CD4-positive, alpha-beta T cell treated with Interleukin-15 for 4 hours (primary cell): ENCODE results near the gene CMTM1.
"Not testable (repeated sequence)": the region's sequence is repeated elsewhere in the genome, so short reads cannot be mapped to it uniquely, and the experiment has no call there.

Source experiments
- DNase-seq: peaks from one replicate; pipeline ENCODE4 v3.0.0-alpha.2; 2020; ENCODE audit warnings: low spot score

The CMTM1 gene

GRCh38 chr16:66562986-66563385, 3.3 kb upstream of the CMTM1 start:
- DNase-seq: no peak

DNA sequence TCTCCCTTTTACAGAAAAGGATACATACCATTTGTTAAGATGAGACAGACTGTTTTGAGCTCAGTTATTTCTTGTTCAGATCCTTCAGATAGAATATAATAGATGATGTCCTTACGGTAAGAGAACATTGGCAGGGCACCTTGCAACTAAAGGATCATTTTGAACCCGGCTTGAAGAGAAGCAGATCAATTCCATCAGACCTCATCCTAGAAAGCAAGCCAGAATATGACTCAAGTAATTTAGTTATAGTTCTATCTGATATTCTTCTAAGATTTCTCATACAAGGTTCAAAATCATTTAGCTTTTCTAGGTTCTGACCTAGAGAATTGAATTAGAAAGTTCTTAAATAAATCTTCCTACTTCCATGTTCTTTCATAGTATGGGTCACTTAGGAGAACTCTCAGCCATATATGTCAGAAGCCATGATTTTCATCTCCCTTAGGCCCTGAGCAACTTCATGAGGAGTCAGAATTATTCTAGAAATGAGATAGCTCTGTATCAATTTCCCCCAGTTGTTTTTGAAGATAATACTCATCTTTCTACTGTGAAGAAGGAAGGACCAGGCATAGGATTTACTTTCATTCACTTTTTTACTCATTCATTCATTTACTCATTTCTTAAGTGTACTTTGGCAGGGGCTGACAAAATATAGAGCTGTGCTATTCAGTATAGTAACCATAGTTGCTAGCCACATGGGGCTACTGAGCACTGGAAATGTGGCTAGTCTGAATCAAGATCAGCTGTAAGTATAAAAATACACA, 2.5 kb upstream of the CMTM1 start:
- DNase-seq: no peak

- DNase-seq: not testable (repeated sequence)
Observed at GRCh38 chr16:66567270-66567669, 1.0 kb downstream of the CMTM1 start.

- no peak for DNase-seq
Observed at GRCh38 chr16:66568355-66568754, 2.1 kb downstream of the CMTM1 start.

- DNase-seq: no peak
Observed at GRCh38 chr16:66569131-66569530, 2.9 kb downstream of the CMTM1 start.

DNA sequence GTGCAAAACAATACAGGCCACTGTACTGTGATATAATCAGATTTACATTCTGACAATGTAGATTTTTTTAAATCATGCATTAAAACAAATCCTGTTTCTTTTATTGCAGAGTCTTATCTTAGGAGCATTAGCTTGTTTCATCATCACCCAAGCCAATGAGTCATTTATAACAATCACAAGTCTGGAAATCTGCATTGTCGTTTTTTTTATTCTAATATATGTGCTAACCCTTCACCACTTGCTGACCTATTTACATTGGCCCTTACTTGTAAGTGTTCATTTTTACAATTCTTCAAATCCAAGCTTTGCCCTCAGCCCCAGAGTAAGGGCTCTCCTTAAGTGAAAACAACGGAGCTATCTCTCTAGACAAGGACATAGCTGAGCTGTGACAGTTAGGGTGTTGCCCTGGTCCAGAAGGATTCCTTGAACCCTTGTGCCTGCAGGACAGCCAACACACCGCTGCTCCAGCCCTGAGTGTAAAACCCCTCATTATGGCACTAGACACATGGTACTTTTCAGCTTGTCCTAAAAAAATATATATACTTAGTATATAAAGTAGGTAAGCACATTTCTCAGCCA, 3.7 kb downstream of the CMTM1 start:
- DNase-seq: no peak

DNA sequence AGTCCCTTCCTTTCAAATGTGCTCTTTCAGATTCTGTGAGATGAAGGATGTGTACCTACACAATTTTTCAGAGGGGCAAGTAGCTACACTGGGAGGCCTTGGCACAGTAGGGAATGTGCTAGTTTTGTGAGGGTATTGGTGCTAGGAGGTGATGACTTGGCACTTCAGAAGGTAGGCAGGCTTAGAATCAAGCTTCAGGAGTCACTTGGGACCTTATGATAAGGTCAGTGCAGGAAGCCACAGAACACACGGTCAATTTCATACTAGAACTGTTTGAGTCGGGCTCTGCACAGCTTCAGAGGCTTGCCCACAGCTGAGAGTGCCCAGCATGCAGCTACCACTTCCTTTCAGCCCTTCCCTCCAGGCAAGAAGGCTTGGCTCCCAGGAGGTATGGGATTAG, 6.1 kb downstream of the CMTM1 start:
- no peak for DNase-seq

GRCh38 chr16:66574081-66574480, 7.8 kb downstream of the CMTM1 start:
- DNase-seq: no peak

DNA sequence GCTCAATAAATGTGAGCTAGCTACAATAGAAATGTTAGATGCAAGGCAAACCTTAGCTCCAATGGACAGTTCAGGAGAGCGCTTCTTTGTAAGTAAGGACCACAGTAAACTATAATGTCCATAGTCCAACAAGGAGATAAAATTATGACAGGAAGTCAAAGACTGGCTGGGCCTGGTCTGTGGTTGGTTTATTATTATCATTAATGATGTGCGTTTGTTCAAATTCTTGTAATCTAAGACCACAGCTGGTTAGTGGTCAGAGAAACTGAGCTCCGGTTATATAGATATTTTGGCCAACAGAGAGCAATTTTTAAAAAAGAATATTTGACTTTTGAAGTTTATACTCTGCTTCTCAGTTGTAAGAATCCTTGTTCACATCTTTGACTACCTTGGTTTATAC, 8.3 kb downstream of the CMTM1 start:
- DNase-seq: no peak

DNA sequence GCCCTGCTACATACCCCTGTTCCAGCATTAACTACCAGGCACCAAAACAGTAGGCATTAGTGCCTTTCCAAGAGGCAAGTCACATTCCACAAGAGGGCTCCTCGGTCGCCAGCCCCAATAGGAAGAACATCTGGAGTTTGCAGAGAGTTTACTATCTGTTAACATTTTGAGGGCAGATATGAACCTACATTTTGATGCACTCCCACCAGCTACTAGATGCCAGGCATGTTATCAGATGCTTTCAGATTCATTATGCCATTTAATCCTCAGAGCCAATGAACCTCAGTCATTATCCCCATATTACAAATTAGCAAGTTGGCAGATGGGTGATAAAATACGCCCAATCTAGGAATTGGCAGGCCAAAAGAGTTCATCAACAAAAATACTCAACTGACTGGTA, 8.8 kb downstream of the CMTM1 start:
- no peak for DNase-seq

- DNase-seq: no peak
Observed at GRCh38 chr16:66576296-66576695, 10.1 kb downstream of the CMTM1 start.

DNA sequence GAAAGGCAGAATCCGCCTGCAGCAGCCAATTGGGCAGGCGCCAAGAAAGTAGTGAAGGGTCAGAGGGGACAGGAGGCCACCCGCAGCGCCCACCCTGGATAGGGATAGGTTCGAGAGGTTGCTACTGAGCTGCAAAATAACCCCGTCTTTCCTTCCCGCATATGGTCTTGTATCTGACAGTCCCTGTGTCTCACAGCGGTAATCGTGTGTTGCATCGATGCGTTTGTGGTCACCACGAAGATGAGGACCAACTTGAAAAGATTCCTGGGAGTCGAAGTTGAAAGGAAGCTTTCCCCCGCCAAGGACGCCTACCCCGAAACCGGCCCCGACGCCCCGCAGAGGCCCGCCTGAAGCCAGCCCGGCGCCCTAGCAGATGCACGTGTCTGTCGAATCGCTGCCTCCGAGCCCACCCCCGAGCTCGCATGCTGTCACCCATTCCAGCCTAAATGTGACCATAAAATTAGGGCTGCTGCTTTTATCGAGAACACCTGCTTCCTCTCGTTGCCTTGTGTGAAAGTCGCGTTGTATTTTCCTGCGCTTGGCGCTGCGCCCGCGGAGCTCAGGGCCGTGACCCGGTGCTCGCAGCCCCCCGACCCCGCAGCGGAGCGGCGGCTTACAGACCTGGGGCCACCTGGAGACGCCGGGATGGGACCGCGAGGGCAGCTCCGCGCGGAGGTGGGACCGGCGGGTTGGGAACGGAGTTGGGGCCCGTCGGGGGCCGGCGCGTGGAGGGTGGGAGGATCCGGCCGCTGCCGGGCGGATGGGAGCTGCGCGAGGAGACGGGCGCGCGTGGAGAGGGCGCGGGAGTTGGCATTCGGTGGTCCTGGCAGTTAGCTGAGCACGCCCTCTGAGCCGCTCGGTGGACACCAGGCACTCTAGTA, 12.7 kb downstream of the CMTM1 start, which contains the start of gene CMTM2:
Gene CMTM2, plus strand, starts transcription at position 813 of the 881 bp plus-strand sequence. CDS start 145 bp downstream, outside the sequence.
- no peak for DNase-seq

- DNase-seq: no peak
Observed at GRCh38 chr16:66580605-66581209, 14.5 kb downstream of the CMTM1 start.

DNA sequence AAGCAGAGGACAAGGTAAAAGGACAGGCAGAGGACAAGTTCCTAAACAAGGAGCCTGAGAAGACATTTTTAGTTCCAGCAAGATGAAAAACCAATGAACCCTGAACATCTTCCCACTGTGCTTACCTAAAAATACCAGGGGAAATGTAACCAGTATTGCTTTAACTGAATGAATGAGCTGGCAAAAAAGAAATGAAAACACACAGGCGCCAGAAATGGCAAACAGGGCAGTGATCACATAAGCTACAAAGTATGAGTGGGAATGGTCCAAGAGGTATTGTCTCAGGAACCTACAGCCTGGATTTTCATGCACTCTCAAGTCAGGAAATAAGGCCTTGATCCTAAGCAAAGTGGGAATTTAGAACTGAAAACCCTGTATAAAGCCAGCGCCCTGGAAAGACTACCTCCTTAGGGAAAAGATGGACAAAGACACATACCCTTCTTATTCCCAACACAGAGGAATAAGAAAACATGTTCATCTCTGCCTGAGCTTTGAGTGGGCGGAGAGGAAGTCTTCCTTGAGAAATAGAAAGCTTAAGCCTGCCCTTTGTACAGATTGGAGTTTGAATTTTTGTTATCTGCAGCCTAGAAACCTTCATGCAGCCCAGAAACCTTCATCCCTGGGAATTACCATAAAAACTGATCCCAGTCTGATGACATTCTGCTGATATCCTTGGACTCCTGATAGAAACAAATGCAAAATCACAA, 15.2 kb downstream of the CMTM1 start:
- no peak for DNase-seq

DNA sequence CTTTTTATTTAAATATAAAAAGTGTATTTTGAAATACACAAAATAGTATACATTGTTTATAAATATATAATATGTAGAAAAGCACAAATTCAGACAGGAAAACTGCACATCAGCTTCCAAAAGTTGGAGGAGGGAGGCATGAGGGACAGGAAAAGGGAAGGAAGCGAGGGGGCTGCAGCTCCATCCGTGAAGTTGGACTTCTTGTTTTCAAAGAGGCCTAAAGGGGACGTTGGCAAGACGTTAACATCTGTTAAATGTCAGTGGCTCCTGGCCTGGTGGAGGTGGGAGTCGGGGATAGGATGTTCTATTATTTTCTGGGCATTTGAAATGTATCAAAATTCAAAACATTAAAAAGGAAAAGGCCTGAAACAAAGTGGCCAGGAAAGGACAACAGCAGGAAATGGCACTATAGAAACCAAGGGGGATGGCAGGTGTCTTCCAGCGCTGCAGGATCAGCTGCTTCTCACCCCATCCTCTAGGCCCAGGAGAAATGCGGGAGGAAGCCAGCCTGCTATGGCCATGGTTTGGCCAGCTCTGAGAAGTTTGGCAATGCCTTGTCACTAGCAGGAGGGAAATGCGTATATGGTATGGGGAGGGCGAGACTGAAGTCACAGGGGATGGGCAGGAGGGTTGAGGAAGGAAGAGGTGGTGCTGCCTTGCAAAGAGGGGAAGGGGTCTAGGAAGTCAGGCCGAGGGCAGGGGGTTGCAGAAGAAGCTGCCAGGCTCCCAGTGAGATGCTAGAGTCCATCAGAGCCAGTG, 19.4 kb downstream of the CMTM1 start:
- DNase-seq: no peak

DNA sequence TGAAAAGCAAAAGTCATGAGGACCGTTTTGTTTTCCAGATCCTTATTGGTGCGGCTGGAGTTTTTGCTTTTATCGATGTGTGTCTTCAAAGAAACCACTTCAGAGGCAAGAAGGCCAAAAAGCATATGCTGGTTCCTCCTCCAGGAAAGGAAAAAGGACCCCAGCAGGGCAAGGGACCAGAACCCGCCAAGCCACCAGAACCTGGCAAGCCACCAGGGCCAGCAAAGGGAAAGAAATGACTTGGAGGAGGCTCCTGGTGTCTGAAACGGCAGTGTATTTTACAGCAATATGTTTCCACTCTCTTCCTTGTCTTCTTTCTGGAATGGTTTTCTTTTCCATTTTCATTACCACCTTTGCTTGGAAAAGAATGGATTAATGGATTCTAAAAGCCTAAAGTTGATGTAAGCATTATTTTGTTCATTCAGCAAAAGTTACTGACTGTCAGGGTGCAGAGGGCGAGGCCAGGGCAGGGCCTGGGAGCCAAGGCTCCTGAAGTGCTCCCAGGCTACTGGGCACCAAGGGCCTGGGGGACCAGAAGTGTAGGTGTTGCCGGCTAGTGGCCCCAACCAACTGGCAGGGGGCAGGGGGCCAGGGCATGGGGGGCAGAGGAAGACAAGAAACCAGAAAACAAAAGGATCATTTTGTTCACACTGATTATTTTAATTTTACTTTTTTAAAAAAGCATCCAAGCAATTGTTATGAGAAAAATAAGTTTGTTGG, 21.8 kb downstream of the CMTM1 start:
- no peak for DNase-seq

GRCh38 chr16:66588981-66589713, 22.9 kb downstream of the CMTM1 start:
- DNase-seq: peak; percentile 75

DNA sequence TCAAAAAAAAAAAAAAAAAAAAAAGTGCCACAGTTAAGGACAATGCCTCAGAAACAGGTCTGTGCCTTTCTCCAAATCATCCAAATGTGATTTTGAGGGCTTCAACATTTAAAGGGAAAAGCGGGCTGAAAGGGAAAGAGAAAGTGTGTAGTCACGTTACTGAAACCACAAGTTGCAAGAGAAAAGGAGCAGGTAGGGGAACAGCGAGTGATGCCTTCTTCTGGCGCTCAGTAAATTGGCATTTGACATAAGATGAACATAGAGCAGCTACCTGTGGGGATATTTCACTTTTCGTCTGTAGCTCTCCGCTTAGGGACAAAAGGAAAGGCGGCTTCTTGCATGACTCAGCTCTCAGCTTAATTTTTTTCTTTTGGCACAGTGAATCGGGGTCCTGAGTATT, 24.1 kb downstream of the CMTM1 start:
- DNase-seq: peak; percentile 46

- no peak for DNase-seq
Observed at GRCh38 chr16:66591018-66591417, 24.8 kb downstream of the CMTM1 start.

- no peak for DNase-seq
Observed at GRCh38 chr16:66592241-66592640, 26.0 kb downstream of the CMTM1 start.
